WTC11 (cell line): ENCODE results near the gene PRDM5. TPM values are rescaled to one million over a fixed set of nuclear protein-coding genes. Genes with fewer than 3 reads are reported as not detected.

Source experiments
- ATAC-seq: fragments of 200-7000 bp; cut with Tn5 transposase; 2 replicates; pipeline ENCODE4 v1.10.0; 2021; ENCODE audit warnings: mild to moderate bottlenecking, moderate library complexity
- CTCF ChIA-PET: fragments of 300-600 bp; sonication (Branson Sonifier 250); formaldehyde crosslinking; loops from one replicate; lab custom pipeline; 2021; ENCODE audit warnings: antibody characterized with exemption; lab: Charles Lee
- POLR2A ChIA-PET: fragments of 350-600 bp; sonication (Branson Sonifier 250); formaldehyde crosslinking; loops from one replicate; lab custom pipeline; 2021; ENCODE audit warnings: antibody characterized with exemption; lab: Charles Lee
- DNase-seq: peaks from one replicate; pipeline ENCODE4 v3.0.0; 2021; ENCODE audit warnings: low spot score
- H3K27ac Mint-ChIP-seq: 2 replicates; pipeline ENCODE4 v1.8.0; 2021; ENCODE audit warnings: mixed read lengths
- H3K27me3 Mint-ChIP-seq: 2 replicates; pipeline ENCODE4 v1.8.0; 2021; ENCODE audit warnings: low read depth, mild to moderate bottlenecking, moderate library complexity, mixed read lengths
- H3K36me3 Mint-ChIP-seq: 2 replicates; pipeline ENCODE4 v1.8.0; 2021; ENCODE audit warnings: mixed read lengths
- H3K4me1 Mint-ChIP-seq: 2 replicates; pipeline ENCODE4 v1.8.0; 2022; ENCODE audit warnings: mixed read lengths
- H3K4me3 Mint-ChIP-seq: 2 replicates; pipeline ENCODE4 v1.8.0; 2021; ENCODE audit warnings: mild to moderate bottlenecking, moderate library complexity, mixed read lengths
- H3K9me3 Mint-ChIP-seq: 2 replicates; pipeline ENCODE4 v1.8.0; 2021; ENCODE audit warnings: mixed read lengths
- AR ChIP-seq: fragments of 250-450 bp; sonication (Bioruptor Pico); IDR thresholded peaks from 2 replicates; pipeline ENCODE4 v1.9.0; 2021; ENCODE audit warnings: mild to moderate bottlenecking
- ERG ChIP-seq: fragments of 250-450 bp; sonication (Bioruptor Pico); IDR thresholded peaks from 2 replicates; pipeline ENCODE4 v1.8.0; 2021; ENCODE audit warnings: mild to moderate bottlenecking
- FOXK1 ChIP-seq: sonication (generic); formaldehyde crosslinking; IDR thresholded peaks from 2 replicates; pipeline ENCODE4 v1.8.0; 2022; ENCODE audit warnings: mild to moderate bottlenecking, moderate library complexity, missing genetic modification reagents
- JUN ChIP-seq: sonication (generic); formaldehyde crosslinking; IDR thresholded peaks from 2 replicates; pipeline ENCODE4 v1.8.0; 2023; ENCODE audit warnings: mild to moderate bottlenecking, missing genetic modification reagents
- PRDM15 ChIP-seq: sonication (generic); formaldehyde crosslinking; IDR thresholded peaks from 2 replicates; pipeline ENCODE4 v1.8.0; 2022; ENCODE audit warnings: missing genetic modification reagents
- PREB ChIP-seq: sonication (generic); formaldehyde crosslinking; IDR thresholded peaks from 2 replicates; pipeline ENCODE4 v1.8.1; 2022; ENCODE audit warnings: mild to moderate bottlenecking, missing genetic modification reagents, moderate library complexity, borderline replicate concordance
- RELA ChIP-seq: sonication (generic); formaldehyde crosslinking; IDR thresholded peaks from 2 replicates; pipeline ENCODE4 v1.8.1; 2022; ENCODE audit warnings: missing genetic modification reagents, mild to moderate bottlenecking, borderline replicate concordance
- TEAD1 ChIP-seq: sonication (generic); formaldehyde crosslinking; IDR thresholded peaks from 2 replicates; pipeline ENCODE4 v1.8.0; 2022; ENCODE audit warnings: mild to moderate bottlenecking, missing genetic modification reagents
- ZBTB21 ChIP-seq: sonication (generic); formaldehyde crosslinking; IDR thresholded peaks from 2 replicates; pipeline ENCODE4 v1.8.1; 2023; ENCODE audit warnings: mild to moderate bottlenecking, missing genetic modification reagents, borderline replicate concordance
- ZNF281 ChIP-seq: sonication (generic); formaldehyde crosslinking; IDR thresholded peaks from 2 replicates; pipeline ENCODE4 v1.8.0; 2023; ENCODE audit warnings: mild to moderate bottlenecking, missing genetic modification reagents
- ZNF532 ChIP-seq: fragments of 250-450 bp; sonication (Bioruptor Pico); IDR thresholded peaks from 2 replicates; pipeline ENCODE4 v1.9.0; 2021; ENCODE audit warnings: mild to moderate bottlenecking, borderline replicate concordance
- ZNF671 ChIP-seq: fragments of 250-450 bp; sonication (Bioruptor Pico); IDR thresholded peaks from 2 replicates; pipeline ENCODE4 v1.8.0; 2021; ENCODE audit warnings: mild to moderate bottlenecking
- total RNA-seq: library from RNA; stranded (reverse); gene quantifications from 3 replicates; pipeline ENCODE4 v1.2.3, GENCODE V29; 2021
- TF ChIP-seq, protein P1 (sequence below): sonication (generic); formaldehyde crosslinking; IDR thresholded peaks from 2 replicates; pipeline ENCODE4 v1.8.1; 2023; ENCODE audit warnings: mild to moderate bottlenecking, missing genetic modification reagents, moderate library complexity
- TF ChIP-seq, protein P2 (sequence below): fragments of 250-450 bp; sonication (Bioruptor Pico); IDR thresholded peaks from 2 replicates; pipeline ENCODE4 v1.9.0; 2021; ENCODE audit warnings: mild to moderate bottlenecking

The PRDM5 gene
- total RNA-seq, 1 experiment from 2014 or later: 47.0 TPM

DNA sequence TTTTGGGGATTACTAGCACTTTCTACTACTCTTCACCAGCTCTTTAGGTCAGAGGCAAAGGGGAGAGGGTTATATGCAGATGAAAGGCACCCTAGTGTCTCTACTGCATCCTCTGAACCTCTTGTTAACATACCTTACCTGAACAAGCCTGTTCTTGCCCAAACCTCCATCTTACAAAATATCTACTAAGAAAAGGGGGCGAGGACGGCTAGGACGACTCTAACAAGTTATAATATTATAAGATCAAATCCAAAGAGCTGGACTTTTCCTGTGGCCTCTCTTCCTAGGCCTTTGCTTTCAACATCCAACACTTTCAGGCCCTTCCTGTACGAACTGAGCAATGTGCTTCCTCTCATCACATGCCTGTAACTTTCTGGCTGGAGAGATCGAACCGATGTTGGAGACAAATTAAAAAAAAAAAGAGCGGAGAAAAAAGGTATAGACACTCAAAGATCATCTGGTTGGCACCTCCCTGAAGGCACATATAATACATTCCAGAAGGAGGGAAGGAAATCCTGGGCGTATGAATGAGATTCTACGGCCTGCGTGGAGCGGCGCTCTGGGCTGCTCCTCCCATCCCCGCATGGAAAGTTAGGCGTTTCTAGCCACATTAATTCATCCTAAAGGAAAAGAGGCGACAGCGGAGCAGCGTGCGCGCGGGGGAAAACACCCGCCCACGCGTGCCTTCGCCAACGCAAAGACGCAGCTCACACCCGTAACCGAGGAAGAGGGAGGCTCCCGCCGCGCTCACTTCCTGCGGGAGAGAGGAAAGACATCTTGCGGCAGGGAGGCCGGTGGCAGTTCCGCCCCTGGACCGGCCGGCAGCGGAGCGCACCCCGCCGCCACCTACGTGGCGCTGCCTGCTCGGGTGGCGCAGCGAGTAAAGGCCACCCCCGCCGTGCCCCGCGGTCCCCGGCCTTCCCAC is 808 bp downstream of the PRDM5 start:
- Mint-ChIP-seq H3K4me3 (peak overlapping the region; percentile 87), H3K27ac (peak overlapping the region; percentile 92), H3K4me1 (peaks cover 61% of the 10 kb centered on the region), H3K9me3 (peaks cover 5% of the 10 kb centered on the region), H3K27me3 (no peaks in the 10 kb centered on the region), H3K36me3 (no peaks in the 10 kb centered on the region)
- ChIA-PET CTCF (interaction anchor here (1.2 kb wide), 1 partner anchor 149 kb away, joined by 5 read pairs; no protein-coding TSS in a partner anchor), POLR2A (no interaction called here)
- DNase-seq (peak; percentile 41), ATAC-seq (peak; percentile 22)
- no peak for TF ChIP-seq ZNF281
- TF ChIP-seq TEAD1 (CRISPR knock-in tag): peak; percentile 47
- TF ChIP-seq ZNF671 (CRISPR knock-in tag): no peak
- TF ChIP-seq JUN (CRISPR knock-in tag): 0 out of 2 replicates have a peak, but pooled peaks have one; percentile 75
- TF ChIP-seq PREB: no peak
- no peak for TF ChIP-seq ZNF532
- TF ChIP-seq PRDM15 (CRISPR knock-in tag): peak; percentile 65
- peak; percentile 52; the same call in 1 of the 2 replicates for TF ChIP-seq ZBTB21 (CRISPR knock-in tag)
- TF ChIP-seq ERG: no peak
- TF ChIP-seq, protein P1, sequence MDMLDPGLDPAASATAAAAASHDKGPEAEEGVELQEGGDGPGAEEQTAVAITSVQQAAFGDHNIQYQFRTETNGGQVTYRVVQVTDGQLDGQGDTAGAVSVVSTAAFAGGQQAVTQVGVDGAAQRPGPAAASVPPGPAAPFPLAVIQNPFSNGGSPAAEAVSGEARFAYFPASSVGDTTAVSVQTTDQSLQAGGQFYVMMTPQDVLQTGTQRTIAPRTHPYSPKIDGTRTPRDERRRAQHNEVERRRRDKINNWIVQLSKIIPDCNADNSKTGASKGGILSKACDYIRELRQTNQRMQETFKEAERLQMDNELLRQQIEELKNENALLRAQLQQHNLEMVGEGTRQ (CRISPR knock-in tag): peak; percentile 57
- no peak for TF ChIP-seq RELA (CRISPR knock-in tag)
- 0 out of 2 replicates have a peak, but pooled peaks have one; percentile 30 for TF ChIP-seq FOXK1
- TF ChIP-seq, protein P2, sequence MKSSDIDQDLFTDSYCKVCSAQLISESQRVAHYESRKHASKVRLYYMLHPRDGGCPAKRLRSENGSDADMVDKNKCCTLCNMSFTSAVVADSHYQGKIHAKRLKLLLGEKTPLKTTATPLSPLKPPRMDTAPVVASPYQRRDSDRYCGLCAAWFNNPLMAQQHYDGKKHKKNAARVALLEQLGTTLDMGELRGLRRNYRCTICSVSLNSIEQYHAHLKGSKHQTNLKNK (CRISPR knock-in tag): no peak
- no peak for TF ChIP-seq AR
